Panc1 (cell line): ENCODE data around the gene NDUFB2. TPM values are rescaled to one million over a fixed set of nuclear protein-coding genes. Genes with fewer than 3 reads are reported as not detected.
"Not testable (repeated sequence)": the region's sequence is repeated elsewhere in the genome, so short reads cannot be mapped to it uniquely, and the experiment has no call there.

Experiments
- ATAC-seq: fragments of 200-7000 bp; cut with Tn5 transposase; 2 replicates; pipeline ENCODE4 v1.9.1; 2020; ENCODE audit warnings: mild to moderate bottlenecking, moderate library complexity
- BruUV-seq: library from RNA; stranded (reverse); fragments of 400-500 nt; replicated peaks from 2 replicates; lab custom pipeline; 2021; lab: Mats Ljungman, UMichigan
- CTCF ChIA-PET: fragments of 300-600 bp; sonication (Branson Sonifier 250); formaldehyde crosslinking; loops from one replicate; lab custom pipeline; 2022; ENCODE audit warnings: antibody characterized with exemption; lab: Charles Lee
- POLR2A ChIA-PET: fragments of 300-600 bp; sonication (Branson Sonifier 250); formaldehyde crosslinking; loops from one replicate; lab custom pipeline; 2022; ENCODE audit warnings: antibody characterized with exemption; lab: Charles Lee
- DNase-seq: peaks from one replicate; pipeline ENCODE4 v3.0.0-alpha.2; 2010; ENCODE audit warnings: low read depth, low spot score
- H3K27ac ChIP-seq: 2 replicates; pipeline ENCODE4 v1.5.1; 2011; ENCODE audit warnings: mild to moderate bottlenecking, low read length, inconsistent platforms
- H3K27me3 ChIP-seq: fragments of 200-500 bp; sonication (Bioruptor generic); 2 replicates; pipeline ENCODE4 v1.6.0; 2014; ENCODE audit warnings: low read length, inconsistent platforms; ENCODE audit not compliant: control insufficient read depth, insufficient read depth
- H3K36me3 ChIP-seq: fragments of 200-500 bp; sonication (Bioruptor generic); 2 replicates; pipeline ENCODE4 v1.5.1; 2014; ENCODE audit warnings: inconsistent platforms, mild to moderate bottlenecking, low read length, moderate library complexity; ENCODE audit not compliant: control insufficient read depth, insufficient read depth
- H3K4me1 ChIP-seq: 2 replicates; pipeline ENCODE4 v1.5.1; 2011; ENCODE audit warnings: inconsistent platforms, mild to moderate bottlenecking, low read length, moderate library complexity; ENCODE audit not compliant: control insufficient read depth, insufficient read depth
- H3K4me3 ChIP-seq, 2 experiments: 2 replicates each; pipeline ENCODE4 v1.5.1; 2011 to 2012; ENCODE audit warnings: low read depth in 2 of 2, low read length in 2 of 2, mild to moderate bottlenecking in 2 of 2, inconsistent platforms in 1 of 2, moderate library complexity in 1 of 2
- H3K9me3 ChIP-seq: fragments of 200-500 bp; sonication (Bioruptor generic); 2 replicates; pipeline ENCODE4 v1.5.1; 2014; ENCODE audit warnings: low read depth, mild to moderate bottlenecking, inconsistent platforms, low read length, moderate library complexity; ENCODE audit not compliant: control insufficient read depth, insufficient read depth
- CTCF ChIP-seq: fragments of 450-650 bp; IDR thresholded peaks from 2 replicates; pipeline ENCODE4 v1.5.1; 2017; ENCODE audit warnings: mild to moderate bottlenecking
- POLR2AphosphoS5 ChIP-seq: IDR thresholded peaks from 2 replicates; pipeline ENCODE4 v1.6.1; 2012; ENCODE audit warnings: mild to moderate bottlenecking, low read depth, low read length, moderate library complexity
- REST ChIP-seq, 2 experiments: IDR thresholded peaks; 2 replicates each; pipeline ENCODE4 v1.6.1; 2011 to 2012; ENCODE audit warnings: low read depth in 2 of 2, control low read depth in 1 of 2, low read length in 1 of 2, mild to moderate bottlenecking in 1 of 2, moderate library complexity in 1 of 2; ENCODE audit not compliant: insufficient read depth in 1 of 2
- SIN3A ChIP-seq: IDR thresholded peaks from 2 replicates; pipeline ENCODE4 v1.6.1; 2012; ENCODE audit warnings: low read depth, mild to moderate bottlenecking, low read length, moderate library complexity, borderline replicate concordance; ENCODE audit not compliant: insufficient read depth
- TCF7L2 ChIP-seq: IDR thresholded peaks from 2 replicates; pipeline ENCODE4 v1.6.1; 2011; ENCODE audit warnings: mild to moderate bottlenecking, low read depth, low read length, inconsistent platforms
- in situ Hi-C: cut with HindIII; loops from 2 replicates; pipeline ENCODE4 v1.10.0; 2016; ENCODE audit warnings: low sequenced_read_pairs, low pct_unique_long_range_greater_than_20kb
- intact Hi-C: fragments of 100-400 bp; cut with micrococcal nuclease; formaldehyde crosslinking; loops from one replicate; pipeline ENCODE4 v1.10.0; 2022; ENCODE audit not compliant: unreplicated experiment
- total RNA-seq: library from RNA; stranded (reverse); gene quantifications from one replicate; pipeline ENCODE4 v1.2.1, GENCODE V29; 2021; ENCODE audit not compliant: unreplicated experiment

Gene NDUFB2
- total RNA-seq, 1 experiment from 2014 or later: 246 TPM

- CTCF ChIA-PET: no interaction called here
- intact Hi-C loops (no loop called here), in situ Hi-C loops (no loop called here)
- H3K9me3 ChIP-seq: no peaks in the 10 kb centered on the region
- ATAC-seq (no peak), DNase-seq (no peak)
- H3K27ac ChIP-seq: no peak overlapping the region
- peaks cover 3% of the 10 kb centered on the region; the same call in 1 of the 2 replicates for H3K36me3 ChIP-seq
- BruUV-seq: no TSS peak
- no peaks in the 10 kb centered on the region for H3K4me1 ChIP-seq
- POLR2A ChIA-PET: no interaction called here
- H3K27me3 ChIP-seq: no peaks in the 10 kb centered on the region
- no peak overlapping the region for H3K4me3 ChIP-seq
- TF ChIP-seq REST (IDR thresholded peaks at IDR 0.05; ENCODE audit: insufficient read depth in 1 of 2, low read depth in 2 of 2, low read length in 1 of 2): no peak
- no peak for TF ChIP-seq POLR2AphosphoS5
- TF ChIP-seq CTCF: no peak
- no peak for TF ChIP-seq SIN3A
- no peak for TF ChIP-seq TCF7L2
Measured at GRCh38 chr7:140707132-140707531, 10.6 kb downstream of the NDUFB2 start.

- H3K4me3 ChIP-seq, POLR2A ChIA-PET, ATAC-seq, H3K9me3 ChIP-seq, CTCF ChIA-PET, H3K4me1 ChIP-seq, in situ Hi-C loops, H3K27me3 ChIP-seq, BruUV-seq, intact Hi-C loops, H3K27ac ChIP-seq, DNase-seq, H3K36me3 ChIP-seq: not testable (repeated sequence)
Measured at GRCh38 chr7:140708764-140709163, 12.3 kb downstream of the NDUFB2 start.

- BruUV-seq, H3K27ac ChIP-seq, intact Hi-C loops, ATAC-seq, H3K9me3 ChIP-seq, in situ Hi-C loops, H3K36me3 ChIP-seq, H3K4me3 ChIP-seq, DNase-seq, H3K4me1 ChIP-seq, CTCF ChIA-PET, POLR2A ChIA-PET, H3K27me3 ChIP-seq: not testable (repeated sequence)
Measured at GRCh38 chr7:140712392-140712791, 15.9 kb downstream of the NDUFB2 start.
